A549 (cell line): ENCODE measurements around the gene PPP2R3C. TPM values are rescaled to one million over a fixed set of nuclear protein-coding genes. Genes with fewer than 3 reads are reported as not detected.
"Not testable (repeated sequence)": the region's sequence is repeated elsewhere in the genome, so short reads cannot be mapped to it uniquely, and the experiment has no call there.

Experiments
- ATAC-seq, 2 experiments: fragments of 200-7000 bp in 1 of 2; fragments of >200 bp in 1 of 2; cut with Nextera tagmentation in 1 of 2; cut with Tn5 transposase in 1 of 2; 3 replicates each; pipeline versions ENCODE4 v1.8.0 to v1.9.1; 2018 to 2020; ENCODE audit warnings: mild to moderate bottlenecking in 1 of 2, moderate library complexity in 1 of 2
- CTCF ChIA-PET: fragments of 300-600 bp; sonication (Branson Sonifier 250); formaldehyde crosslinking; extraction: SDS; loops from one replicate; lab custom pipeline; 2021; ENCODE audit warnings: antibody characterized with exemption, inconsistent platforms; lab: Yijun Ruan, JAX
- POLR2A ChIA-PET: fragments of 350-600 bp; formaldehyde crosslinking; extraction: SDS; loops from one replicate; lab custom pipeline; 2021; ENCODE audit warnings: antibody characterized with exemption, inconsistent platforms; lab: Yijun Ruan, JAX
- DNase-seq, 2 experiments: peaks; one replicate each; pipeline versions ENCODE4 v3.0.0 to v3.0.0-alpha.2; 2011 to 2016; ENCODE audit warnings: low read depth in 1 of 2, low spot score in 1 of 2
- FAIRE-seq: peaks from 2 replicates; lab custom pipeline; 2011; peaks lifted over from hg19 to GRCh38; lab: Jason Lieb, UNC
- H3K27ac ChIP-seq, 2 experiments: fragments of >200 bp; sonication (Bioruptor Twin); formaldehyde crosslinking; 3 replicates each; pipeline ENCODE4 v1.5.1; 2016 to 2017
- H3K4me1 ChIP-seq: fragments of >200 bp; sonication (Bioruptor Twin); formaldehyde crosslinking; 3 replicates; pipeline ENCODE4 v1.6.1; 2016
- H3K4me2 ChIP-seq: fragments of >200 bp; sonication (Bioruptor Twin); formaldehyde crosslinking; 3 replicates; pipeline ENCODE4 v1.6.1; 2016
- H3K4me3 ChIP-seq: fragments of >200 bp; sonication (Bioruptor Twin); formaldehyde crosslinking; 3 replicates; pipeline ENCODE4 v1.5.1; 2016
- H3K9me3 ChIP-seq: fragments of >200 bp; sonication (Bioruptor Twin); formaldehyde crosslinking; 3 replicates; pipeline ENCODE4 v1.6.1; 2016
- CBX2 ChIP-seq: fragments of 200-600 bp; sonication (generic); IDR thresholded peaks from 2 replicates; pipeline ENCODE4 v1.6.1; 2016; ENCODE audit warnings: low read depth, mild to moderate bottlenecking, borderline replicate concordance
- EHMT2 ChIP-seq: fragments of 200-600 bp; sonication (generic); IDR thresholded peaks from 2 replicates; pipeline ENCODE4 v1.6.1; 2016; ENCODE audit warnings: antibody characterized with exemption, low read depth, mild to moderate bottlenecking, moderate library complexity
- ELK1 ChIP-seq: fragments of 150-350 bp; IDR thresholded peaks from 2 replicates; pipeline ENCODE4 v1.6.1; 2014; ENCODE audit warnings: low read depth, mild to moderate bottlenecking, low read length
- ESRRA ChIP-seq: fragments of 150-350 bp; IDR thresholded peaks from 2 replicates; pipeline ENCODE4 v1.6.1; 2014; ENCODE audit warnings: mild to moderate bottlenecking, low read length, borderline replicate concordance
- FOXS1 ChIP-seq: fragments of 250-450 bp; sonication (Bioruptor Pico); IDR thresholded peaks from 2 replicates; pipeline ENCODE4 v1.5.0; 2020; ENCODE audit warnings: mild to moderate bottlenecking, moderate library complexity
- HDAC2 ChIP-seq: fragments of 200-600 bp; sonication (generic); IDR thresholded peaks from 2 replicates; pipeline ENCODE4 v1.6.1; 2016
- HES2 ChIP-seq: fragments of >200 bp; sonication (Bioruptor Twin); formaldehyde crosslinking; IDR thresholded peaks from 2 replicates; pipeline ENCODE4 v1.6.1; 2016
- HEYL ChIP-seq: fragments of 250-450 bp; sonication (Bioruptor Pico); IDR thresholded peaks from 2 replicates; pipeline ENCODE4 v1.8.0; 2021; ENCODE audit warnings: mild to moderate bottlenecking, moderate library complexity
- HOXB5 ChIP-seq: fragments of 250-450 bp; sonication (Bioruptor Pico); IDR thresholded peaks from 2 replicates; pipeline ENCODE4 v1.5.0; 2020; ENCODE audit warnings: mild to moderate bottlenecking, moderate library complexity
- MAZ ChIP-seq: fragments of 150-350 bp; IDR thresholded peaks from 2 replicates; pipeline ENCODE4 v1.6.1; 2014; ENCODE audit warnings: antibody characterized with exemption, low read depth, low read length, borderline replicate concordance
- POLR2A ChIP-seq: IDR thresholded peaks from 2 replicates; pipeline ENCODE4 v1.6.1; 2012; ENCODE audit warnings: mild to moderate bottlenecking, low read length
- SMC3 ChIP-seq: fragments of >200 bp; sonication (Bioruptor Twin); formaldehyde crosslinking; IDR thresholded peaks from 3 replicates; pipeline ENCODE4 v1.6.1; 2018; ENCODE audit warnings: inconsistent platforms
- WGBS: methylation state at CpG from one replicate; pipeline ENCODE4 v1.1.6; 2017; ENCODE audit errors: missing lambda C conversion rate; 5-methylcytosine and 5-hydroxymethylcytosine counted together
- polyA plus RNA-seq, 4 experiments: library from polyadenylated mRNA; depleted of rRNA in 3 of 4; stranded (reverse); fragments of >200 nt; fragmentation: RNase III in 1 of 4; extraction: RNeasy Plus Mini Kit Qiagen cat#74134 plus additional on column Dnase treatment in 1 of 4; gene quantifications; 2 replicates in 3 of 4; 3 replicates in 1 of 4; pipeline ENCODE4 v1.2.3, GENCODE V29; 2011 to 2017

Gene PPP2R3C
- polyA plus RNA-seq, 2 of the 4 experiments (the other 2 are of a cell fraction) = 19.2 to 32.1 TPM

- no peak for TF ChIP-seq HOXB5 (CRISPR knock-in tag)
- no peak overlapping the region for H3K4me3 ChIP-seq
- H3K4me1 ChIP-seq = peaks cover 16% of the 10 kb centered on the region; the same call in 2 of the 3 replicates
- H3K4me2 ChIP-seq = no peak overlapping the region
- ChIA-PET POLR2A (no interaction called here), CTCF (interaction anchor here (0.7 to 1.7 kb wide), 3 partner anchors 23 to 259 kb away, joined by 3 to 4 read pairs (median 3); no protein-coding TSS in a partner anchor)
- DNase-seq (no peak), ATAC-seq (no peak), FAIRE-seq (no peak)
- H3K27ac ChIP-seq = no peak overlapping the region
- no peaks in the 10 kb centered on the region for H3K9me3 ChIP-seq
- WGBS = 80% methylated on average over 2 of the region's 2 CpGs
Measured at GRCh38 chr14:35154016-35154415, 32.2 kb upstream of the PPP2R3C start.

GRCh38 chr14:35152531-35152930 lies 30.7 kb upstream of the PPP2R3C start:
- FAIRE-seq, CTCF ChIA-PET: not testable (repeated sequence)
- WGBS = 92% methylated on average over 18 of the region's 35 CpGs

GRCh38 chr14:35149239-35149638 lies 27.4 kb upstream of the PPP2R3C start:
- Histone ChIP-seq H3K4me1 (no peaks in the 10 kb centered on the region), H3K4me3 (no peak overlapping the region), H3K4me2 (no peak overlapping the region), H3K9me3 (no peaks in the 10 kb centered on the region), H3K27ac (no peak overlapping the region)
- FAIRE-seq (no peak), DNase-seq (no peak), ATAC-seq (no peak)
- no peak for TF ChIP-seq HEYL
- ChIA-PET POLR2A (interaction anchor here (0.6 kb wide), 1 partner anchor 61 kb away, joined by 14 read pairs; no protein-coding TSS in a partner anchor), CTCF (interaction anchor here (1.5 to 1.6 kb wide), 2 partner anchors 14 to 260 kb away, joined by 3 to 6 read pairs; no protein-coding TSS in a partner anchor)
- 95% methylated on average over 4 of the region's 4 CpGs for WGBS

More at GRCh38 chr14:35152531-35152930, 30.7 kb upstream of the PPP2R3C start:
- ATAC-seq, H3K4me3 ChIP-seq, H3K4me2 ChIP-seq, DNase-seq, POLR2A ChIA-PET, H3K9me3 ChIP-seq, H3K27ac ChIP-seq: not testable (repeated sequence)
- H3K4me1 ChIP-seq = peaks cover 15% of the 10 kb centered on the region; the same call in 2 of the 3 replicates

GRCh38 chr14:35147711-35148110 lies 25.9 kb upstream of the PPP2R3C start:
- 82% methylated on average over 3 of the region's 3 CpGs for WGBS
- ChIA-PET CTCF (interaction anchor here (1.5 to 1.6 kb wide), 2 partner anchors 13 to 262 kb away, joined by 3 to 6 read pairs; no protein-coding TSS in a partner anchor), POLR2A (no interaction called here)
- H3K4me2 ChIP-seq = no peak overlapping the region
- H3K4me3 ChIP-seq = no peak overlapping the region
- no peak for DNase-seq
- no peaks in the 10 kb centered on the region for H3K9me3 ChIP-seq
- H3K4me1 ChIP-seq = no peaks in the 10 kb centered on the region
- ATAC-seq = no peak
- TF ChIP-seq ESRRA (no peak), FOXS1 (no peak), SMC3 (no peak), MAZ (no peak), EHMT2 (no peak), ELK1 (no peak), CBX2 (no peak), POLR2A (no peak), HDAC2 (no peak)
- no peak overlapping the region for H3K27ac ChIP-seq
- FAIRE-seq = no peak

GRCh38 chr14:35147186-35147585 lies 25.4 kb upstream of the PPP2R3C start:
- ChIA-PET POLR2A (no interaction called here), CTCF (interaction anchor here (1.2 to 1.8 kb wide), 5 partner anchors 13 to 275 kb away, joined by 3 to 8 read pairs (median 3); no protein-coding TSS in a partner anchor)
- DNase-seq (no peak), FAIRE-seq (no peak), ATAC-seq (no peak)
- no peak overlapping the region for H3K4me2 ChIP-seq
- no peak overlapping the region for H3K27ac ChIP-seq
- H3K4me1 ChIP-seq = no peaks in the 10 kb centered on the region
- H3K9me3 ChIP-seq = no peaks in the 10 kb centered on the region
- TF ChIP-seq HES2 = no peak
- no peak for TF ChIP-seq EHMT2
- H3K4me3 ChIP-seq = no peak overlapping the region
- 83% methylated on average over 2 of the region's 2 CpGs for WGBS
